Measurements from ENCODE around the gene SNX3. TPM values are rescaled to one million over a fixed set of nuclear protein-coding genes. Genes with fewer than 3 reads are reported as not detected.

Gene SNX3
- total RNA-seq, 2 experiments from 2014 or later, result 72.9 to 88.6 TPM

GRCh38 chr6:108207013-108207412, 53.8 kb downstream of the SNX3 start:
- DNase-seq (ENCODE audit: low spot score), result no peak
- Histone ChIP-seq H3K36me3 (ENCODE audit: insufficient read depth, low read length) (peaks cover 40% of the 10 kb centered on the region; the same call in 1 of the 2 replicates), H3K79me2 (ENCODE audit: insufficient read depth, low read depth, low read length) (no peaks in the 10 kb centered on the region), H3K9me3 (ENCODE audit: low read length) (no peaks in the 10 kb centered on the region), H3K4me1 (ENCODE audit: insufficient read depth, low read length, poor library complexity, severe bottlenecking) (no peaks in the 10 kb centered on the region), H2AFZ (ENCODE audit: low read length) (no peak overlapping the region), H3K9me2 (ENCODE audit: insufficient read depth, low read length) (no peaks in the 10 kb centered on the region), H3K4me3 (ENCODE audit: low read depth, low read length, poor library complexity, severe bottlenecking) (no peak overlapping the region), H3K27ac (ENCODE audit: low read depth, low read length, poor library complexity, severe bottlenecking) (no peak overlapping the region), H3K4me2 (ENCODE audit: low read length) (no peak overlapping the region), H4K20me1 (ENCODE audit: insufficient read depth, low read length) (no peaks in the 10 kb centered on the region)
- TF ChIP-seq EZH2phosphoT487 (IDR thresholded peaks at IDR 0.05; ENCODE audit: borderline replicate concordance, low read depth, low read length) (no peak), CTCF (conservative IDR thresholded peaks at IDR 0.05; ENCODE audit: low read length) (no peak)
- intact Hi-C loops (cut with micrococcal nuclease; ENCODE audit: unreplicated experiment), result no loop called here
- POLR2A ChIA-PET, result no interaction called here
- CTCF ChIA-PET (ENCODE audit: unreplicated experiment), result no interaction called here
- BruUV-seq (replicated peaks), result no TSS peak

GRCh38 chr6:108203189-108204112, 57.4 kb downstream of the SNX3 start:
- ChIA-PET CTCF (ENCODE audit: unreplicated experiment) (no interaction called here), POLR2A (interaction anchor here (0.6 kb wide), 2 partner anchors 10 to 13 kb away, joined by 3 to 4 read pairs; no protein-coding TSS in a partner anchor)
- intact Hi-C loops (cut with micrococcal nuclease; ENCODE audit: unreplicated experiment), result no loop called here
- H3K4me1 ChIP-seq (ENCODE audit: insufficient read depth, low read length, poor library complexity, severe bottlenecking), result no peaks in the 10 kb centered on the region
- no peak overlapping the region for H3K4me2 ChIP-seq (ENCODE audit: low read length)
- no peaks in the 10 kb centered on the region for H3K79me2 ChIP-seq (ENCODE audit: insufficient read depth, low read depth, low read length)
- H3K4me3 ChIP-seq (ENCODE audit: low read depth, low read length, poor library complexity, severe bottlenecking), result no peak overlapping the region
- H4K20me1 ChIP-seq (ENCODE audit: insufficient read depth, low read length), result no peaks in the 10 kb centered on the region
- H3K27ac ChIP-seq (ENCODE audit: low read depth, low read length, poor library complexity, severe bottlenecking), result no peak overlapping the region
- no peaks in the 10 kb centered on the region for H3K9me2 ChIP-seq (ENCODE audit: insufficient read depth, low read length)
- H3K36me3 ChIP-seq (ENCODE audit: insufficient read depth, low read length), result peaks cover 12% of the 10 kb centered on the region; the same call in 1 of the 2 replicates
- no TSS peak for BruUV-seq (replicated peaks)
- DNase-seq (ENCODE audit: low spot score), result no peak
- no peaks in the 10 kb centered on the region for H3K9me3 ChIP-seq (ENCODE audit: low read length)
- no peak overlapping the region for H2AFZ ChIP-seq (ENCODE audit: low read length)
- TF ChIP-seq CTCF (conservative IDR thresholded peaks at IDR 0.05; ENCODE audit: low read length), result no peak
- TF ChIP-seq EZH2phosphoT487 (IDR thresholded peaks at IDR 0.05; ENCODE audit: borderline replicate concordance, low read depth, low read length), result no peak

GRCh38 chr6:108200631-108201030, 60.2 kb downstream of the SNX3 start:
- CTCF ChIA-PET (ENCODE audit: unreplicated experiment), result no interaction called here
- no TSS peak for BruUV-seq (replicated peaks)
- H3K36me3 ChIP-seq (ENCODE audit: insufficient read depth, low read length), result peaks cover 7% of the 10 kb centered on the region; the same call in 1 of the 2 replicates
- intact Hi-C loops (cut with micrococcal nuclease; ENCODE audit: unreplicated experiment), result no loop called here
- POLR2A ChIA-PET, result no interaction called here
- TF ChIP-seq EZH2phosphoT487 (IDR thresholded peaks at IDR 0.05; ENCODE audit: borderline replicate concordance, low read depth, low read length) (no peak), CTCF (conservative IDR thresholded peaks at IDR 0.05; ENCODE audit: low read length) (no peak)
- no peaks in the 10 kb centered on the region for H3K9me2 ChIP-seq (ENCODE audit: insufficient read depth, low read length)
- no peaks in the 10 kb centered on the region for H4K20me1 ChIP-seq (ENCODE audit: insufficient read depth, low read length)
- H3K9me3 ChIP-seq (ENCODE audit: low read length), result no peaks in the 10 kb centered on the region
- H2AFZ ChIP-seq (ENCODE audit: low read length), result no peak overlapping the region
- no peak for DNase-seq (ENCODE audit: low spot score)
- H3K27ac ChIP-seq (ENCODE audit: low read depth, low read length, poor library complexity, severe bottlenecking), result no peak overlapping the region
- no peak overlapping the region for H3K4me2 ChIP-seq (ENCODE audit: low read length)
- no peak overlapping the region for H3K4me3 ChIP-seq (ENCODE audit: low read depth, low read length, poor library complexity, severe bottlenecking)
- no peaks in the 10 kb centered on the region for H3K79me2 ChIP-seq (ENCODE audit: insufficient read depth, low read depth, low read length)
- no peaks in the 10 kb centered on the region for H3K4me1 ChIP-seq (ENCODE audit: insufficient read depth, low read length, poor library complexity, severe bottlenecking)
